GM12873 (cell line): ENCODE data around the gene CNIH3.
A peak's percentile ranks its signal among the peaks of the same experiment; 100 is the strongest.

Source experiments
- CTCF ChIP-seq: IDR thresholded peaks from 2 replicates; pipeline ENCODE4 v1.5.1; 2012; ENCODE audit warnings: low read depth, mild to moderate bottlenecking, moderate library complexity, low read length, control low read depth; ENCODE audit not compliant: insufficient read depth; ENCODE audit errors: missing control alignments

CNIH3 gene

GRCh38 chr1:224643653-224644052, 27.5 kb downstream of the CNIH3 start:
- TF ChIP-seq CTCF: no peak

GRCh38 chr1:224644553-224645154, 28.5 kb downstream of the CNIH3 start:
- TF ChIP-seq CTCF: peak; percentile 94

GRCh38 chr1:224647449-224647848, 31.3 kb downstream of the CNIH3 start:
- no peak for TF ChIP-seq CTCF

- TF ChIP-seq CTCF: no peak
These were observed 34.2 kb downstream of the CNIH3 start for GRCh38 chr1:224650290-224650689.

- no peak for TF ChIP-seq CTCF
These were observed 35.1 kb downstream of the CNIH3 start for GRCh38 chr1:224651188-224651587.

- no peak for TF ChIP-seq CTCF
These were observed 40.3 kb downstream of the CNIH3 start for GRCh38 chr1:224656392-224656791.

- no peak for TF ChIP-seq CTCF
These were observed 44.0 kb downstream of the CNIH3 start for GRCh38 chr1:224660074-224660473.
